ENCODE measurements around the gene RTF1.

RTF1 gene

GRCh38 chr15:41523097-41523496 is 106.2 kb downstream of the RTF1 start:
- DNase-seq (ENCODE audit: low read depth), result no peak
- no peak for TF ChIP-seq MYC (IDR thresholded peaks at IDR 0.05; ENCODE audit: low read depth, low read length)
- no peak for TF ChIP-seq POLR2A (IDR thresholded peaks at IDR 0.05; ENCODE audit: extremely low read depth, insufficient read length)
- no peak for TF ChIP-seq MAX (IDR thresholded peaks at IDR 0.05; ENCODE audit: low read depth, low read length)
- TF ChIP-seq CTCF (IDR thresholded peaks at IDR 0.05; ENCODE audit: low read depth, low read length), result no peak
- H3K4me3 ChIP-seq (ENCODE audit: low read depth, low read length), result no peak overlapping the region

DNA sequence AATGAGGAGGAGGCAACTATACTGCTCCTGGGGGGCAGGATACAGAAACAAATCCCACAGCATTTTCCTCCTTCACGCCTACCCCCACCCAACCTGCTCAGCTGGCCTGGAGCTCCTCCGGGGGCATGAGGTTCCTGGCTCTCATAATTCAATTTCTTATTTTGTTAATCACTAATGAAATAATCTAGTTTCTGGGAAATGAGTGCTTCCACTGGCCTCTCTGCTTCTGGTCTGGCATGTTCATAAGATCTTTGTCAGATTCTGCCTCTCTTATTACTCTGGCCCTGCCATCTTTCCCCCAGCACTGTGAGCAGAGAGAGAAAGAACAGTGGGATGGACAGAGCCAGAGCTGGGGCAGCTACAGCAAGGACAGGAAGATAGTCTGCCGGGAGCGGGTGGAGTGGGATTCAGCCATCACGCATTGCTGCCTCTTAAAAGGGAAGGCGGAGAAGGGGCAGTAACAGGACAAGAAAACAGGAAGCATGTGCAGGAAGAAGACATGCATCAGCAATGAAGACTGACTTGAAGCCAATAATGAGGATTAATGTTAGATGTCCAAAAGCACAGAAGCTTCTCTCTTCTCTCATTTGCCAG is 113.6 kb downstream of the RTF1 start:
- H3K4me3 ChIP-seq (ENCODE audit: low read depth, low read length), result no peak overlapping the region
- no peak for TF ChIP-seq CTCF (IDR thresholded peaks at IDR 0.05; ENCODE audit: low read depth, low read length)
- TF ChIP-seq MAX (IDR thresholded peaks at IDR 0.05; ENCODE audit: low read depth, low read length), result no peak
- TF ChIP-seq MYC (IDR thresholded peaks at IDR 0.05; ENCODE audit: low read depth, low read length), result no peak
- no peak for TF ChIP-seq POLR2A (IDR thresholded peaks at IDR 0.05; ENCODE audit: extremely low read depth, insufficient read length)
- DNase-seq (ENCODE audit: low read depth), result no peak
